Measurements from ENCODE around the gene NUMBL. TPM values are rescaled to one million over a fixed set of nuclear protein-coding genes. Genes with fewer than 3 reads are reported as not detected.

Gene NUMBL
- total and polyA plus RNA-seq, 2 experiments from 2014 or later, result 13.8 to 21.7 TPM

DNA sequence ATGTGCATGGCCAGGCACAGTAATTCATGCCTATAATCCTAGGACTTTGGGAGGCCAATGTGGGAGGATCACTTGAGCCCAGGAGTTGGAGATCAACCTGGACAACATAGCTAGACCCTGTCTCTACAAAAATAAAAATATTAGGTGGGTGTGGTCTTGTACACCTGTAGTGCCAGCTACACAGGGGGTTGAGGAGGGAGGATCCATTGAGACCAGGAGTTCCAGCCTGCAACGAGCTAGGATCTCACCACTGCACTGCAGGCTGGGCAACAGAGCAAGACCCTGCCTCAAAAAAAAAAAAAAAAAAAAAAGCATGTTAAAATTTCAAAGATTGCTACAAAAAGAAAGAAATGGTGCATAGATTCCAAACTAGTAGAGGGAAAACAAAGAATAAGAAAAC is 52.1 kb downstream of the NUMBL start:
- peaks cover 7% of the 10 kb centered on the region for H3K27me3 ChIP-seq
- TF ChIP-seq, protein P1, sequence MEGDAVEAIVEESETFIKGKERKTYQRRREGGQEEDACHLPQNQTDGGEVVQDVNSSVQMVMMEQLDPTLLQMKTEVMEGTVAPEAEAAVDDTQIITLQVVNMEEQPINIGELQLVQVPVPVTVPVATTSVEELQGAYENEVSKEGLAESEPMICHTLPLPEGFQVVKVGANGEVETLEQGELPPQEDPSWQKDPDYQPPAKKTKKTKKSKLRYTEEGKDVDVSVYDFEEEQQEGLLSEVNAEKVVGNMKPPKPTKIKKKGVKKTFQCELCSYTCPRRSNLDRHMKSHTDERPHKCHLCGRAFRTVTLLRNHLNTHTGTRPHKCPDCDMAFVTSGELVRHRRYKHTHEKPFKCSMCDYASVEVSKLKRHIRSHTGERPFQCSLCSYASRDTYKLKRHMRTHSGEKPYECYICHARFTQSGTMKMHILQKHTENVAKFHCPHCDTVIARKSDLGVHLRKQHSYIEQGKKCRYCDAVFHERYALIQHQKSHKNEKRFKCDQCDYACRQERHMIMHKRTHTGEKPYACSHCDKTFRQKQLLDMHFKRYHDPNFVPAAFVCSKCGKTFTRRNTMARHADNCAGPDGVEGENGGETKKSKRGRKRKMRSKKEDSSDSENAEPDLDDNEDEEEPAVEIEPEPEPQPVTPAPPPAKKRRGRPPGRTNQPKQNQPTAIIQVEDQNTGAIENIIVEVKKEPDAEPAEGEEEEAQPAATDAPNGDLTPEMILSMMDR (IDR thresholded peaks at IDR 0.05; ENCODE audit: low read depth, low read length), result no peak
- no peaks in the 10 kb centered on the region for H3K9me3 ChIP-seq (ENCODE audit: low read depth)
- H3K4me1 ChIP-seq (ENCODE audit: low read depth), result peaks cover 14% of the 10 kb centered on the region
- DNase-seq (ENCODE audit: low read depth in 1 of 2, low spot score in 1 of 2), result no peak
- no peak overlapping the region for H3K27ac ChIP-seq
- no peaks in the 10 kb centered on the region for H3K36me3 ChIP-seq
- H3K4me3 ChIP-seq, result no peak overlapping the region

DNA sequence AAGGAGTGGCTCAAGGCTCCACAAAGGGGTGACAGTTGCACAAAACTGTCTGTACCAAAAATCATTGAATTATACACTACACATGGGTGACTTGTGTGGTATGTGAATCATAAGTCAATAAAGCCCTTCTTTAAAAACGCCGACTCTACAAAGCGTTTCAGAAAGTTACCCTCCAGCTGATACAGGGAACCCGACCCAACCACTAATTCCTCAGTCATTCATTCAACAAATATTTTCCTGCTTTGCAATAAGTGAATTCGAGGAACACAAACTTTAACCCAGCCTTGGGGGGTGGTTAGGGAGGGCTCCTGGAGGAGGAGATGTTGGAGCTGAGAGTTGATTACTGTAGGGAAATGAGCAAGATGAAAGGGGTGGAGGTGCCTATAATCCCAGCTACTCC is 57.2 kb downstream of the NUMBL start:
- TF ChIP-seq, protein P1 (IDR thresholded peaks at IDR 0.05; ENCODE audit: low read depth, low read length), result no peak
- no peaks in the 10 kb centered on the region for H3K9me3 ChIP-seq (ENCODE audit: low read depth)
- H3K27me3 ChIP-seq, result peaks cover 7% of the 10 kb centered on the region
- H3K4me3 ChIP-seq, result no peak overlapping the region
- H3K27ac ChIP-seq, result no peak overlapping the region
- H3K36me3 ChIP-seq, result peaks cover 3% of the 10 kb centered on the region
- DNase-seq (ENCODE audit: low read depth in 1 of 2, low spot score in 1 of 2), result no peak
- no peaks in the 10 kb centered on the region for H3K4me1 ChIP-seq (ENCODE audit: low read depth)

DNA sequence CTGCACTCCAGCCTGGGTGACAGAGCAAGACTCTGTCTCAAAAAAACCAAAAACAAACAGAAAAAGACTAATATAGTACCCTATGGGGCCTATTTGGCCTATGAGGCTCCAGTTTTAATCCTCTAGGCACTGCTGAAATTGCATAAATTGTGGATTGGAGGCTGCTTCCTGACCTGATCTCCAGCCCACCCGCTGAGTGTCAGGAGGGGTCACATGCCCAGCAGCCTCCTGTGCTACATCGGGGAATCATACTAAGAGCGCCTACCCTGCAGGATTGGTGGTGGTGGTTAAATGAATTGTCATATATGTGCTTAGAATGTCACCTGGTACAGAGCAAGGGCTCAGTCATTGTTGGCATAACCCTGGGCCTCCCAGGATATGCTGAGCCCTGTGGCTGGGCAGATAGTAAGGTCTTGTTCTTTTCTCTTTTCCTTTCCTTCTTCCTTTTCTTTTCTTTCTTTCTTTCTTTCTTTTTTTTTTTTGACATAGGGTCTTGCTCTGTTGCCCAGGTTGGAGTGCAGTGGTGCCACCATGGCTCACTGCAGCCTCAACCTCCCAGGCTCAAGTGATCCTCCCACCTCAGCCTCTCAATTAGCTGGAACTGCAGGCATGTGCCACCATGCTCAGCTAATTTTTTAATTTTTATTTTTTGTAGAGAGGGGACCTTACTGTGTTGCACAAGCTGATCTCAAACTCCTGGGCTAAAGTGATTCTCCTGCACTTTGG is 58.0 kb downstream of the NUMBL start:
- DNase-seq (ENCODE audit: low read depth in 1 of 2, low spot score in 1 of 2), result no peak
- Histone ChIP-seq H3K9me3 (ENCODE audit: low read depth) (no peaks in the 10 kb centered on the region), H3K27ac (no peak overlapping the region), H3K27me3 (peaks cover 7% of the 10 kb centered on the region), H3K4me3 (no peak overlapping the region), H3K4me1 (ENCODE audit: low read depth) (no peaks in the 10 kb centered on the region), H3K36me3 (peaks cover 3% of the 10 kb centered on the region)
- TF ChIP-seq, protein P1 (IDR thresholded peaks at IDR 0.05; ENCODE audit: low read depth, low read length), result no peak

- Histone ChIP-seq H3K4me3 (no peak overlapping the region), H3K4me1 (ENCODE audit: low read depth) (no peaks in the 10 kb centered on the region), H3K9me3 (ENCODE audit: low read depth) (no peaks in the 10 kb centered on the region), H3K27ac (no peak overlapping the region), H3K27me3 (peaks cover 2% of the 10 kb centered on the region), H3K36me3 (peaks cover 3% of the 10 kb centered on the region)
- no peak for DNase-seq (ENCODE audit: low read depth in 1 of 2, low spot score in 1 of 2)
- TF ChIP-seq, protein P1 (IDR thresholded peaks at IDR 0.05; ENCODE audit: low read depth, low read length), result no peak
Observed at GRCh38 chr19:40630571-40631160, 59.8 kb downstream of the NUMBL start.

- DNase-seq (ENCODE audit: low read depth in 1 of 2, low spot score in 1 of 2), result no peak
- TF ChIP-seq, protein P1 (IDR thresholded peaks at IDR 0.05; ENCODE audit: low read depth, low read length), result no peak
- Histone ChIP-seq H3K27me3 (no peaks in the 10 kb centered on the region), H3K9me3 (ENCODE audit: low read depth) (no peaks in the 10 kb centered on the region), H3K4me3 (no peak overlapping the region), H3K4me1 (ENCODE audit: low read depth) (no peaks in the 10 kb centered on the region), H3K36me3 (peaks cover 3% of the 10 kb centered on the region), H3K27ac (no peak overlapping the region)
Observed at GRCh38 chr19:40629346-40629745, 61.1 kb downstream of the NUMBL start.
